Panc1 (cell line): ENCODE data around the gene QPCT.

Experiments
- CTCF ChIP-seq: fragments of 450-650 bp; IDR thresholded peaks from 2 replicates; pipeline ENCODE4 v1.5.1; 2017; ENCODE audit warnings: mild to moderate bottlenecking
- POLR2AphosphoS5 ChIP-seq: IDR thresholded peaks from 2 replicates; pipeline ENCODE4 v1.6.1; 2012; ENCODE audit warnings: mild to moderate bottlenecking, low read depth, low read length, moderate library complexity
- REST ChIP-seq, 2 experiments: IDR thresholded peaks; 2 replicates each; pipeline ENCODE4 v1.6.1; 2011 to 2012; ENCODE audit warnings: low read depth in 2 of 2, control low read depth in 1 of 2, low read length in 1 of 2, mild to moderate bottlenecking in 1 of 2, moderate library complexity in 1 of 2; ENCODE audit not compliant: insufficient read depth in 1 of 2
- SIN3A ChIP-seq: IDR thresholded peaks from 2 replicates; pipeline ENCODE4 v1.6.1; 2012; ENCODE audit warnings: low read depth, mild to moderate bottlenecking, low read length, moderate library complexity, borderline replicate concordance; ENCODE audit not compliant: insufficient read depth
- TCF7L2 ChIP-seq: IDR thresholded peaks from 2 replicates; pipeline ENCODE4 v1.6.1; 2011; ENCODE audit warnings: mild to moderate bottlenecking, low read depth, low read length, inconsistent platforms

GRCh38 chr2:37390777-37391176, 46.3 kb downstream of the QPCT start:
- TF ChIP-seq CTCF: no peak
- TF ChIP-seq POLR2AphosphoS5: no peak
- no peak for TF ChIP-seq TCF7L2
- no peak for TF ChIP-seq REST (IDR thresholded peaks at IDR 0.05; ENCODE audit: insufficient read depth in 1 of 2, low read depth in 2 of 2, low read length in 1 of 2)
- TF ChIP-seq SIN3A: no peak
